GM19023 (cell line): ENCODE measurements around the gene PUS1.
A peak's percentile ranks its signal among the peaks of the same experiment; 100 is the strongest.

Source experiments
- ATAC-seq: cut with Tn5 transposase; IDR thresholded peaks from one replicate; pipeline ENCODE4 v1.9.1; 2021; ENCODE audit warnings: mild to moderate bottlenecking, moderate library complexity; ENCODE audit not compliant: unreplicated experiment

Gene PUS1

GRCh38 chr12:131989021-131989420 is 59.9 kb downstream of the PUS1 start:
- ATAC-seq, result no peak

GRCh38 chr12:131990066-131990979 is 61.2 kb downstream of the PUS1 start:
- ATAC-seq, result no peak

DNA sequence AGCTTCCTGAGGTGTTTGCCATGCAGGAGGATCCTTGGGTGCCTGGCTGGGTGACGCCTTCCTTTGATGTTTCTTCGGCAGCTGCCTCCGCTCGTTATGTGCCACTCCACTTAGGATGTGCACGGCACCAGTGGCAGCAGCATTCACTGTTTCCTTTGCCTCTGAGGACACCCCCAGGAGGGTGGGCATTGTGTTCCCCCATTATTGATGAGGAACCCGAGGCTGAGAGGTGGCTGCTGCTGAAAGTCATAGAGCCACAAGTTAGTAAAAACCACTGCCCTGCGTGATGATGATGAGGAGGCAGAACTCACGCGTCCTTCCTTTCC is 61.9 kb downstream of the PUS1 start:
- ATAC-seq, result no peak

DNA sequence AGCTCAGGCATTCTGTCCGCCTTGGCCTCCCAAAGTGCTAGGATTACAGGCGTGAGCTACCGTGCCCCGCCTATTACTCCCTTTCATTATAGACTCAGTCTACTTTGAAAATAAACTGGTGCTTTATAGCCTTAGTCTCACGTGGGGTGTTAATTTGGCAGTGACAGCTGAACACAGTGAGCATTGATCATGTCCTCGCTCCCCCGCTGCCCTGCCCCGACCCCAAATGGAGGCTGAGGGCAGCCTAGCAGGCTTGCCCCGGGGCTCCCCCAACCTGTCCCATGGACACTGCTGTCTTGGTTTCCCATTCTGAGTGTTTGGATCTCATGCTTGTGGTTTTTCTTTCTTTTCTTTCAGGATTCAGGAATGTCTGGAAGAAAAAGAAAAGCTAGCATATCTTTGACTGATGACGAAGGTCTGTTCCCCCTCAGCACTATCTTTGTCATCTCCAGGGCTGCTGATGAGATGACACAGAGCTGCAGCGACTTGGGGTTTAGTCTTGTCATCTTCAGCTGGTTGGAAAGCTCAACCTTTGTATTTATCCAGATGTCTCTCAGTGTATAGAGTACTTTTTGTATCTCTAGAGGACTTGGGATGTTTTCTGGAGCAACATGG is 62.8 kb downstream of the PUS1 start:
- no peak for ATAC-seq

DNA sequence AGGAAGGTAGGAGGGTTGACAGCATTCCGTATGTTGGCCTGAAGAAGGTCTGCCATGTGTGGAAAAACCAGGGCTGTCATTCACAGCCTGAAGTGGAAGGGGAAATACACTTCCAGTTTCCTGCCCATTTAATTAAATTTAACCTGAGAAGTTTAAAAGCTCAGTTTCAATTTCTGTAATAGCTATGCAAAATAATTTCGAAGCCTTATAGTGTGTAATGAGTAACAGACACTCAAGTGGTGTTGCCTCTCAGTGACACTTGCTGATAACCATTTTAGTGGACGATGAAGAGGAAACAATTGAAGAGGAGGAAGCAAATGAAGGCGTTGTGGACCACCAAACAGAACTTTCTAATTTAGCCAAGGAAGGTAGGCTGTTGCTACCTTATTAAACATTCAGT is 65.5 kb downstream of the PUS1 start:
- peak; percentile 73 for ATAC-seq
